ENCODE results near the gene BCL6B.

DNA sequence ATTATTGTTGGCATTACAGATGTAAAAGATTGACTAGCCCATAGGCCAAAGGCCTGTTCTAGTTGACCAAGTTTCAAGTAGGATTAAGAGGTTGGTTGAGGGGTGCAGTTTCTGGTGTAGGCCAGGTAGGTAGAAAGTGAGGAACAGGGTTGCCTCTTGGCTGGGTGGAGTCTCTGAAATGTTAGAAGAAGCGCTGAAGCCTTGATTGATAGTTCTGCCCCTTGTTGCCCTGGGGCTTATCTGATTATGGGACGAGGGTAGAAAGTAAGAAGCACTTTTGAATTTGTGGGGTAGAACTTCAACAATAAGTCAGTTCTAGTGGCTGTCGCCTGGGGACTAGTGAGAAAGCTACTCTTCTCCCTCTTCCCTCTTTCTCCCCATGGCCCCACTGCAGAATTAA, 6.2 kb downstream of the BCL6B start:
- no peak for TF ChIP-seq CTCF (IDR thresholded peaks at IDR 0.05; ENCODE audit: low read depth, low read length, poor library complexity, severe bottlenecking)
- TF ChIP-seq EZH2phosphoT487 (IDR thresholded peaks at IDR 0.05; ENCODE audit: borderline replicate concordance, low read length), result no peak

Data from DOHH2 (cell line).